Stimulated activated CD8-positive, alpha-beta memory T cell treated with anti-CD3 and anti-CD28 coated beads, Interleukin-7, amount 100 ng/mL, for 1 hour (primary cell): ENCODE data around the gene GRIK1.

Experiments
- DNase-seq, 2 donors: peaks; one replicate each; pipeline ENCODE4 v3.0.0-alpha.2; 2020; ENCODE audit warnings: low read depth in 2 of 2

GRIK1 gene

DNA sequence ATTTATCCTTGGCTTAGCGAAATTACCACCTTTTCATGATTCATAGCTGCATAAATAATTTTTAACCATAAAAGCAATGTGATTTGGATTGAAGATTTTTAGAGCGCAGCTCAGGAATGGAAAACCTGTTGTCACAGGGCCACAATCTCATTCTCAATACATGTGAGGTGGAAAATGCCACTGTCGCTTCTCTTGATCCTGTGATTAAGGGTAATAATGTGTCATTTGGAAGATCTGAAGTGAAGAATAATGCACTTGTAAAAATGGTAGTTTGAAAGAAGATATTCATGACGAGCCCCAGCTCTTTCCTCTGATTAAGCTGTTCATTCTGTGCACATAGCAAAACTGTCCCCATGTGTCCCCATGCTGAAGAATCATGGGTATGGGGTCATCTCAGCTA is 410.7 kb downstream of the GRIK1 start:
- no peak for DNase-seq

- DNase-seq: no peak
These were observed 413.3 kb downstream of the GRIK1 start for GRCh38 chr21:29526545-29526944.

DNA sequence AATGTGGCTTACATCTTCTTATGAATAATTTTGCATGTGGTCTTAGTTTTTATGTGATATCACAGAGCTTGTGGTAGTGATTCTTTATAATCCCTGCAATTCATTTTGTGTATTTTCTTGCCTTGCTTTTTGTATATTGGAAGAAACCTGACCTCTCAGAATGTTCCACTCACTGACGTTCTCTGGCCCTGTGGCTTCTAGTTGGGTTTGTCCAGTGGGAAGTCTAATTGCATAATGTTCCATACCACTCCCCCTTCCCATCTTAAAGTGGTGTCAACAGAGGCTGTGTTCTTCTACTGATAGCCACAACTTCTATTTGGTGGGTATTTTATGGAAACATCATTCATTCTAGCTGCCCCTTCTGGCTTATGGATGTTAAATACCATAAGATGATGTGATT is 415.7 kb downstream of the GRIK1 start:
- no peak for DNase-seq

DNA sequence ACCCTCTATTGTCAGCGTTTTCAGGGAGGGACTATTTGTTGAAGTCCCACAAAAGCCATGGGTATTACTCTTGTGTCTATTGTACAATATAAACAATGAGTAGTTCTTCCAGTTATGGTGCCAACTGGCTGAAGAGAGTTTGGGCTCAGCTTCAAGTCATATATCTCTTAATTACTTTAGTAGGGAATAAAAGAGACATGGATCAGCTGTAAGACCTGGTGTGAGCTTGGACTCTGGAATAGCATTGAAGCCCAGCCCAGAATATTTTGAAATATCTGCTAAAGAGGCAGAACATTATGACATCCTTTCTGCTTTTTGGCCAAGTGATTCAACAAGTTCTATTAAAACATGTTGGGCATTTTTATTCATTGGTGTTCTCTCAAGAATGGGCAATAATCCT is 416.1 kb downstream of the GRIK1 start:
- no peak for DNase-seq

- DNase-seq: no peak
These were observed 417.9 kb downstream of the GRIK1 start for GRCh38 chr21:29521872-29522271.

DNA sequence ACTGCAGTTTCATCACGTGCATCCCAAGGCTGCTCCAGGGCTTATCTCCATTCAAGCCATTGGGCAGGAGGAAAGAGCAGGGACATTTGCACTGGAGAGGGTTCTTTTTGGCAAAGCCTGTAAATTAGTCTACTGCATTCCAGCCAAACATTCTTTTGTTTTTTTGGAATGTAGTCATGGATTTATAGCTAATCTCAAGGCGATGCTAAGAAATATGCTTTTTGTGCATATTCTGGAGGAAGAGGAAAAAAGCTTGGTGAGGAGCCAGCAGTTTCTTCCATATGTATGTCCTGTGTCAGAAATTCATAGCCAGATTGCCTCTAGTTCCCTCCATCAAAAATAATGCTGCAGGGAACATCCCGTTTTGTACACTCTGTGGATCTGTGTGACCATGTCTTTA is 419.6 kb downstream of the GRIK1 start:
- no peak for DNase-seq

GRCh38 chr21:29514652-29515247 is 425.0 kb downstream of the GRIK1 start:
- DNase-seq: no peak

DNA sequence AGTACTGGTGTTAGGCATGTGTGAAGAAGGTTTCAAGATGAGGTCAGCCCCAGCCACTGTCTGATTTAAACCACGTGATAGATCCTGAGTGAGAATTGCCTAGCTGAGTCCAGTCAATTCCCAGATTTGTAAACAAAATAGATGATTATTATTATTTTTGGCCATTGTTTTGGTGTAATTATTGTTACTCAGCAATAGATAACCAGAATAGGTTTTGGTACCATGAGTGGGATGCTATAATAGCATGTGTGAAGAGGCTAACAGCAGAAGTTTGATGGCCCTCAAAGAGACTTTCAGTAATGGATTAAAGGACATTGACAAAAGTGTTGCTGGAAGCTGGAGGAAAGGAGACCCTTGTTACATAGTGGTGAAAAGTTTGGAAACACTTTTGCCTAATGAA is 426.3 kb downstream of the GRIK1 start:
- no peak for DNase-seq

- DNase-seq: no peak
These were observed 428.7 kb downstream of the GRIK1 start for GRCh38 chr21:29511096-29511495.

DNA sequence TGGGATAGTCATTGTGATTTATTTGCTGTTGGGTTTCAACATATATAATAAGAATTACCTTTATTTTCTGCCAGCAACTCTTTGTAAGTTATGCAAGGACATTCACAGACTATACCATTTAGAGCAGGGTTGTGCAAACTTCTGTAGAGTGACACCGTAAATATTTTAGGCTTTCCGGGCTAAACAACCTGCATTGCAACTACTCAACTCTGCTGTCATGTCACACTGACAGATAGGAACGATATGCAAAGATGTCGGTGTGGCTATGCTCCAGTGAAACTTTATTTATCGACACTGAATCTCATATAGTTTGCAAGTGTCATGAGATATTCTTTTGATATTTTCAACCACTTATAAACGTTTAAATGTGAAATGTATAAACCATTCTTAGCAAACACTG is 430.7 kb downstream of the GRIK1 start:
- no peak for DNase-seq

DNA sequence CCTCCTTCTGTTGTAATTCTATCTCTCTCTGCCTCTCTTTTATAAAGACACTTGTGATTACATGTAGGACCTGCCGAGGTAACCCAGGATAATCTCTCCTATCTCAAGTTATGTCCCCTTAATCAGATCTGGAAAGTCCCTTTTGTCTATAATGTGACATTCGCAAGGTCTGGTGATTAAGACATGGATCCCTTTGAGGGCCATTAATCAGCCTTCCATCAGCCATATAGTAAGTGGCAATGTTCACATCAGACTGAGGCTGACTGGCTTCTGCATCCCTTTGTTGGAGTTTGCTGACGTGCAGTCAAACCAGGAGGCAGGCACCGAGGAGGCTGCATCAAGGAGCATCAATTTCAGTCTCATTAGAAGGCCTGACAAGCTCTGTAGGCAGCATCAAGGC is 431.5 kb downstream of the GRIK1 start:
- no peak for DNase-seq

GRCh38 chr21:29506947-29507346 is 432.8 kb downstream of the GRIK1 start:
- DNase-seq: no peak

- no peak for DNase-seq
These were observed 433.6 kb downstream of the GRIK1 start for GRCh38 chr21:29506214-29506613.

GRCh38 chr21:29504751-29505321 is 435.0 kb downstream of the GRIK1 start:
- DNase-seq: no peak

- no peak for DNase-seq
These were observed 438.3 kb downstream of the GRIK1 start for GRCh38 chr21:29501451-29501850.

- DNase-seq: no peak
These were observed 440.0 kb downstream of the GRIK1 start for GRCh38 chr21:29499734-29500343.

DNA sequence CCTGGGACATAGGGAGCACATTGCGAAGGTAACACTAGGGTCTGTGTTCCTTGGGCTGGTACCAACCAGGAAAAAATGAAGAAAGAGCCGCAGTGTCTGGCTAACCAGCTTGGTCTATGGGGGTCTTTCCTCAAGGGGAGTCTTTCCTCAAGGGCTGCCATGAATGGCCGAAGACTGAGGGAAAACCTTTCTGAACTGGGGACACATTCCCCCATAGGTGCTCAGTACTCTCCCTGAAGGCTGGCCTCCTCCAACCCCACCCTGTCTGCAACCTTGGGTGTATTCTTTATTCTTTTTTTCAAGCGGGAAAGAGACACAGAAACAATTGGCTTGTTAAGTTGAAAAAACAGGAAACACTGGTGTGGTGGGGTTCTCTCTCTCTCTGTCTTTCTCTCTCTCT is 440.6 kb downstream of the GRIK1 start:
- DNase-seq: no peak

GRCh38 chr21:29496337-29496736 is 443.5 kb downstream of the GRIK1 start:
- no peak for DNase-seq

GRCh38 chr21:29490016-29490415 is 449.8 kb downstream of the GRIK1 start:
- no peak for DNase-seq

DNA sequence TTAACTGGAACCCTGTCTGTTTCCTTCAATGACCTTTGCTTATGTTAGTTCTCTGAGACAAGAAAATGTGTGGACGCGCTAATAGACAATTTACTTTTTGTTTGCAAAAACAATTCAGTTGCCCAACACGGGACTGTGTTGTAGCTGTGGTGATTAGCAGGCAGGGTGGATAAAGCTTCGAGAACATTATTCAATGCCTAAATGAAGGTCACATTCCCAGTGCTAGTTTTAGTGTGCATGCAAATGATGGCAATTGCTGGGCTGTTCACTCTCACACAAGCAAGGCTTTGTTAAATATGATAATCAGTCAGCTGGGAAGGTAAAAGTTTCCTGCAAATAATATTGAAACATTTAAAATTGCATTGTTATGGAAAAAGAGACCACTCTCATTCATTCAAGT is 452.6 kb downstream of the GRIK1 start:
- DNase-seq: no peak
